HK-2 (cell line): ENCODE measurements around the gene SUOX.
A peak's percentile ranks its signal among the peaks of the same experiment; 100 is the strongest.
"Not testable (repeated sequence)": the region's sequence is repeated elsewhere in the genome, so short reads cannot be mapped to it uniquely, and the experiment has no call there.

Experiments used
- DNase-seq: peaks from one replicate; pipeline ENCODE4 v3.0.0-alpha.2; 2018; ENCODE audit not compliant: unreplicated experiment

The SUOX gene

DNA sequence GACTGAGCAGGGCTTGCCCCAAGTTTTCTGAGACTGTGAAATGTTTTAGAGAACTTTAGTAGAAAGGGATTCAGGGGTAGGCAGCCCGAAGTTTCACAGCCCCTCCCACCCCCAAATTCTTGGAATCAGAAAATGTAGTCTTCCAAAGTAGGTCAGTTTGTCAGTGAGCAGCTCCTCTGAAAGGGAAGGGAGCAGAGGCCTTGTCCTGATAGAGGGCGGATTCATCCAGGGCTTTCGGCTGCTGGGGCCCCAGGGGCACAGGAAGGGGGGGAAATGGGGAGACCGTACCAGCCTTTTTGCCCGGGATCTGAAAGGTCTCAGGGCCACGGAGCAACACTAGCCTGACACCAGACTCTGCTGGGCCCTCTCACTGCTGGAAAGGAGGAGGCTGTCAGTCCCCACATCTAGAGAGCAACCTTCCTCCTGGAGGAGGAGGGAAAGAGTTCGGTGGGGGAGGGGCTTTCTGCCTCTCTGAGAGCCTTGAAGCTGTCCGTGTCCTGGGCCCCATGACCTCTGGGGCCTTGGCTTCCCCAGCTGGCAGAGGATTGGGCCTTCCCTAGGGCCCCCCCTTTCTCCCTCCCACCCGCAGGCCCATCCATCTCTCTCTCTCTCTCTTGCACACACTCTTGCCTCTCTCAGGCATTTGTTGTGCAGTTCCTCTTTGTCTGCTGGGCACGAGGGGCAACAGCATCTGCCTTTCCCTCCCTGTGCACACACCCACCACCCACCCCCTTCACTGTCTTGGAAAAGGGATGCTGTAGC, 23.5 kb downstream of the SUOX start, which contains the start of gene IKZF4:
Gene IKZF4, plus strand, starts transcription at position 621 of the 762 bp plus-strand sequence. CDS start 451 bp downstream, outside the sequence.
- DNase-seq = no peak

DNA sequence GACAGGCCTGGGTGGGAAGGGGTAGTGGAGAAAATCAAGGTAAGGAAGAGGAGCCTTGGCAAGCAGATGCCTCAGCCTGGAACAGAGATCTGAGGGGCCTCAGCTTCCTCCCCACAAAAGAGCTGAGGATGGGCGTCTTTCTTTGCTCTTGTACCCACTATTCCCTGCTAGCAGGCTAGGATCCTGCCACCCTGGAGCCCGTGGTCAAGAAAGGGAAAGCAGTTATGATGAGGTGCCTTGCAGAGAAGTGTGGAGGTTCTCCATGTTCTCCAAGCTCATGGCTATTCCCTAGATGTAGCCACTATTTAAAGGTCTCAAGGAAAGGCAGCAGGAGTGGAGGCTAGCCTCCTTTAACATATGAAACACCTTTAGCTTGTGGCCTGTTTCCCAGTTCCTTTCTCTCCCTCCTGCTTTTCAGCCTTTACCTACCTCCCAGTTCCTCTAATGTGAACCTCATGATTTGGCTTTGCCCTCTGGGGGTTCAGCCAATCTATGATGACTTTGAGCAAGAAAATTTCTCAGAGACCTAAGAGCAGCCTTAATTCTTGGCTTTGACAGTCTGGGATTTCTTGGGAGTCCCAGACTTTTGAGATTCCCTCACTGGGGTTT, 24.9 kb downstream of the SUOX start:
- DNase-seq = no peak

DNA sequence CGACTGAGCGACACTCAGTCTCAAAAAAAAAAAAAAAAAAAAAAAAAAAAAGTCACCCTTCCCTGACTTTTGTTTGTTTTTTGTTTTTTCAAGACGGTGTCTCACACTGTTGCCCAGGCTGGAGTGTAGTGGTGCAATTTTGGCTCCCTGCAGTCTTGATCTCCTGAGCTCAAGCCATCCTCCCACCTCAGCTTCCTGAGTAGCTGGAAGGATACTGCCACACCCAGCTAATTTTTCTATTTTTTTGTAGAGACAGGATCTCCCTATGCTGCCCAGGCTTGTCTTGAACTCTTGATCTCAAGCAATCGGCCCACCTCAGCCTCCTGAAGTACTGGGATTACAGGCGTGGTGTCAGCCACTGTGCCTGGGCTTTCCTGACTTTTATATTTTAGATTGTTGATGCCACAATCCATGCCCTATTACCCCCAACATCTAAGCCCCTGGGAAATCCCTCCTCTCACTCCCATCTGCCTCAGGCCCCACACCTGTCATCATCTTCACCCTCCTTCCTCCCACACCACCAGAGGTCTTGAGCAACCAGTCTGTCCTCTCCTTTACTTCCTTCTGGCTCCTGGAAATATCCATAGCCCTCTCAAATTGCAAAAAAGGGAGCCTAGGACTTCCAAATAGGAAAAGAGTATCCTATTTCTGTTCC, 31.6 kb downstream of the SUOX start:
- no peak for DNase-seq

DNA sequence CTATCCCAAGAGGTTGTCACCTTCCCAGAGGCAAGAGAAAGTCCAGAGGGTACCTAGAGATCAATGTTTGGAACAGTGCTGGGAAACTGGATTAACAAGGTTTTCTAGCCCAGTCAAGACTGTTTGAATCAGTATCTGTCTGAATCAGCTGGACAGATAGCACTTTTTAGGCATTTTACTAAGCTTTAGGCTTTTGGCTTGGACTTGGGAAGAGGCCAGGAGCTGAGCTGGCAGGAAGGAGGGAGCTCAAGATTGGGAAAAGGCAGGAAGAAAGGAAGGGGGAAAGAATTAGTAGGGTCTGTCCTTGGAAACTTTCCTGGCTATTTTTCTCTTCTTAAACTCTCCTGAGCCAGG, 32.1 kb downstream of the SUOX start:
- DNase-seq = no peak

DNA sequence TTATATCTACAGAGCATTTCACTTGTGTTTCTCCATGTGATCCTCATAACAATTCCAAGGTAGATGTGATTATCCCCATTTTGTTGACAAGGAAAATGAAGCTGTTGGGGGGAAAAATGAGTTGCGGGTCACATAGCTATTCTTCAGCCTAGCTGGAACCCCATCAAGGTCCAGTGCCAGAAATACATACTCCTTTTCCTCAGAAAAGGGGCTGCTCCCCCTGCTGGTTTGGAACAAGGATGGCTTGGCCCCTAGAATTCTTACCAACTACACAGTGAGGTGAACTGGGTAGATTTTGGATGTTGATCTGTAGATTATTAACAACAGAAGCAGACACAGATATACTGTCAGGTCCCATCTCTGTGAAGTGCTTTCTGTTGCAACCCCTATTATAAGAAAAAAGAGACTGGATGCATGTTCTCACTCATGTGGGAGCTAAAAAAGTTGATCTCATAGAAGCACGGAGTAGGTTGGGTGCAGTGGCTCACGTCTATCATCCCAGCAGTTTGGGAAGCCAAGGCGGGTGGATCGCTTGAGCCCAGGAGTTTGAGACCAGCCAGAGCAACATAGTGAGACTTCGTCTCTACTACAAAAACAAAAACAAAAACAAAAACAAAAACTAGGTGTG, 32.7 kb downstream of the SUOX start:
- DNase-seq = peak; percentile 30

DNA sequence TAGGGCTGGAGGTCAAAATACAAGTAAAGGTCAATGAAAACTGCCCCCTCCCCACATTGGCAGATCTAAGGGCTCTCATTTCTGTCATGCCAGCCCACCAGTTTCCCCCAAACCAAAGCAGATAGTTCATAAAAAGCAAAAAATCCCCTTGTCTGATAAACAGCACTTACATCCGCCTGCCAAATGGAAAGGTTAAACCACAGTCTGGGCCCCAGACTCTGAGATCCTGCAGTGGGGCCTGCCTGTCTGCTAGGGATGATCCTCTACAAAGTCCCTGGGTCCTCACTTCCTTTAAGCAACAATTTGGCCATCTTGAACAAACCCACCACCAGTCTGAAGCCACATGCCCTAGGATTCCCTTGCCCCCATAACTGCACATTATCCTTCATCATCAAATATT, 34.9 kb downstream of the SUOX start:
- DNase-seq = no peak

DNA sequence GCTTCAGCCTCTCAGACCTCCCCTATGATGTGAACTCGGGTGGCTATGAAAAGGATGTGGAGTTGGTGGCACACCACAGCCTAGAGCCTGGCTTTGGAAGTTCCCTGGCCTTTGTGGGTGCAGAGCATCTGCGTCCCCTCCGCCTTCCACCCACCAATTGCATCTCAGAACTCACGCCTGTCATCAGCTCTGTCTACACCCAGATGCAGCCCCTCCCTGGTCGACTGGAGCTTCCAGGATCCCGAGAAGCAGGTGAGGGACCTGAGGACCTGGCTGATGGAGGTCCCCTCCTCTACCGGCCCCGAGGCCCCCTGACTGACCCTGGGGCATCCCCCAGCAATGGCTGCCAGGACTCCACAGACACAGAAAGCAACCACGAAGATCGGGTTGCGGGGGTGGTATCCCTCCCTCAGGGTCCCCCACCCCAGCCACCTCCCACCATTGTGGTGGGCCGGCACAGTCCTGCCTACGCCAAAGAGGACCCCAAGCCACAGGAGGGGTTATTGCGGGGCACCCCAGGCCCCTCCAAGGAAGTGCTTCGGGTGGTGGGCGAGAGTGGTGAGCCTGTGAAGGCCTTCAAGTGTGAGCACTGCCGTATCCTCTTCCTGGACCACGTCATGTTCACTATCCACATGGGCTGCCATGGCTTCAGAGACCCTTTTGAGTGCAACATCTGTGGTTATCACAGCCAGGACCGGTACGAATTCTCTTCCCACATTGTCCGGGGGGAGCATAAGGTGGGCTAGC, 37.7 kb downstream of the SUOX start:
- DNase-seq = no peak

DNA sequence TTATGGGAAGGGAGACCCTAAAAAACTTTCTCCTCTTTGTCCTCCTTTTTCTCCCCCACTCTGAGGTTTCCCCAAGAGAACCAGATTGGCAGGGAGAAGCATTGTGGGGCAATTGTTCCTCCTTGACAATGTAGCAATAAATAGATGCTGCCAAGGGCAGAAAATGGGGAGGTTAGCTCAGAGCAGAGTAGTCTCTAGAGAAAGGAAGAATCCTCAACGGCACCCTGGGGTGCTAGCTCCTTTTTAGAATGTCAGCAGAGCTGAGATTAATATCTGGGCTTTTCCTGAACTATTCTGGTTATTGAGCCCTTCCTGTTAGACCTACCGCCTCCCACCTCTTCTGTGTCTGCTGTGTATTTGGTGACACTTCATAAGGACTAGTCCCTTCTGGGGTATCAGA, 40.1 kb downstream of the SUOX start:
- DNase-seq = no peak

DNA sequence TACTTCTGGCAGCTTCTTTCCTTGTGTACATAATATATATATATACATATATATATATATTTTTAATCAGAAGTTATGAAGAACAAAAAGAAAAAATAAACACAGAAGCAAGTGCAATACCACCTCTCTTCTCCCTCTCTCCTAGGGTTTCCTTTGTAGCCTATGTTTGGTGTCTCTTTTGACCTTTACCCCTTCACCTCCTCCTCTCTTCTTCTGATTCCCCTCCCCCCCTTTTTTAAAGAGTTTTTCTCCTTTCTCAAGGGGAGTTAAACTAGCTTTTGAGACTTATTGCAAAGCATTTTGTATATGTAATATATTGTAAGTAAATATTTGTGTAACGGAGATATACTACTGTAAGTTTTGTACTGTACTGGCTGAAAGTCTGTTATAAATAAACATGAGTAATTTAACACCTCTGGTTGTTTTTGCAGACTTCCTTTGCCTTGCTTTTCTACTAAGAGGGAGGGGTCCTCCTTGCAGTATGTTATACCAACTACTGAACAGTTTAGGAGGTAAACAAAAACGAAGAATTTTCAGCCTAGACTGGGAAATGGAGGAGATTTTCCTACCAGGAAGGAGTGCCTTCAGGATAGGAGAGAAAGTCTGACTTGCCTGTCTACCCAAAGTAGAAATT, 41.1 kb downstream of the SUOX start:
- no peak for DNase-seq

DNA sequence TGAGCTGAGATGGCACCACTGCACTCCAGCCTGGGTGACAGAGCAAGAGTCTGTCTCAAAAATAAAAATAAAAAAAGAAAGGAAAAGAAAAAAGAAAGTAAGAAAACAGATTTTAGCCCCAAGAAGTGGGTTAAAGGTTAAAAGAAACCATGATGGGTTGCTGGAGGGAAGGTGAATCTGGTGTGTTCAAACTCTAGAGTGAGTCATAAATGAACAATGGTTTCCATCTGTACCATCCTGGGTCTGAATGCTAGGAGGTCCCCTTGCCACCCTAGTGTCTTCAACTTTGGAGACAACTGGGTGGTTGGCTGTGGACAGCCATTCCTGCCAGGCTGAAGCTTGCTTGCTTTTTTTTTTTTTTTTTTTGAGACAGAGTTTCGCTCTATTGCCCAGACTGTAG, 43.1 kb downstream of the SUOX start:
- DNase-seq = no peak

DNA sequence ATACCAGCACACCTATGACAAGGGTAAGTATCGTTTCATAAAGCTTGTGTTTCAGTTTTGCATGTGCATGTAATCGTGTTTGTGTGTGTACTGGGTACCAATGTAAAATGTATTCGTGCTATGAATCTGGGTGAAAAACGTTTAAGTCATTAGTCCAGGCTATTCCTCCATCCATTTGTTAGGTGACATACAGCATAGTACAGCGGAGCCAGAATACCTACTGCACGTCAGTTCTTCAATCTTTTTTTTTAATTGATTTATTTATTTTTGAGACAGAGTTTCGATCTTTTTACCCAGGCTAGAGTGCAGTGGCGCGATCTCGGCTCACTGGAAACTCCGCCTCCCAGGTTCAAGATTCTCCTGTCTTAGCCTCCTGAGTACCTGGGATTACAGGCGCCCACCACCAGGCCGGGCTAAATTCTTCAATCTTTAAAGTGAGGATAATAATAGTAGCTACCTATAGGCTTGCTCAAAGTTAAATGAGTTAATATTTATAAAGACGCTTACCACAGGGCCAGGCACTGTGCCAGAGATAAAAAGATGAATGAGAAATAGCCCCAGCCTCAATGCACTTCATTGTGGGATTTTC, 44.0 kb downstream of the SUOX start:
- DNase-seq = no peak

DNA sequence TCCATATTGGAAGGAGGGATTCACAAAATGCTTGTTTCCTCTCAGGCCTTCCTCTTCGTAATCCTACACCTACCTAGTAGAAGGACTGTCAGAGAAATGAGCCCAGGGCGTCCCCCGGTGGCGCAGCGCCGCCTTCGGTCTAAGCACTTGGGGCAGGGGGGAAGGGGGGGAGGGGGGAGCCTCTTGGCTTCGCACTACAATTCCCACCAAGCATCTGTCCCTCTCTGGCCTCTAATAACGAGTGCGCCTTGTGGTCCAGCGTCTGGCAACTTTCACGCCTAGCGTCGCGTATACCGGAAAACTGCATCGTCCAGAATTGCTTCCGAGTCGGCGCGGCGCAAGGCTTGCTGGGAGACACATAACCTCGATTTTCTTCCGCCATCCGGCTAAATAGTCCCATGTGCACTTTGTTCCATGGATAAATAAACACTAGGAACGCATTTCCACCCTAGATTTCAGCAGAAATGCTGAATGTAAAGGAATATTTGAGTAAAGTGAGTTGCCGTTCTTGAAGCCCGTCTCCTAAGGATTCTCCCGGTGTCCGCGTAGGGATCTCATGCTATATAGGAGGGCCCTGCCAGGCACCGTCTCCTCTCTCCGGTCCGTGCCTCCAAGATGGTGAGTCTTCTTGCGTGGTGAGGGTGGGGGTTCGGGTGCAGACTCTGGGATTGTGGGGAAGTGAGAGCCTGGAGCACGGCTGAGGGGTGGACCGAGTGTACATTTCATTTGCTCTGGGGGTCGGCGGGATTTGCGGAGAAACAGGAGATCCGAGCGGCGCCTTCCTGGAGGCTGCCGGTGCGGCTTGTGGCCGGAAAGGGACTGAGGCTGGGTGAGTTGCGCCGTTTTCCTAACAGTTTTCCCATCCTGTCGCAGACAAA, 44.7 kb downstream of the SUOX start, which contains the start of gene RPS26:
Gene RPS26, plus strand, starts transcription at position 367 of the 878 bp plus-strand sequence. Its CDS starts 249 bp downstream, at position 616.
- DNase-seq = peak; percentile 97

DNA sequence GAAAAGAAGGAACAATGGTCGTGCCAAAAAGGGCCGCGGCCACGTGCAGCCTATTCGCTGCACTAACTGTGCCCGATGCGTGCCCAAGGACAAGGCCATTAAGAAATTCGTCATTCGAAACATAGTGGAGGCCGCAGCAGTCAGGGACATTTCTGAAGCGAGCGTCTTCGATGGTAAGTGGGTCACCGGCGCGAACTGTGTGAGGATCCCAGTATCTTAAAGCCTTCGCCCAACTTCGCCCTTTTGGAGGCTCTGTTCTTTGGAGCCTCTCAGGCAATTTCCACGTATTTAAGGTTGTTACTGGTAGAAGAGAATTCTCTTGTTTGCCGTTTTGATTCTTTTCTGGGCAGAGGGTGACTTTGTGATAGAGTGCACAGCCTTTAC, 45.3 kb downstream of the SUOX start:
- DNase-seq = not testable (repeated sequence)

DNA sequence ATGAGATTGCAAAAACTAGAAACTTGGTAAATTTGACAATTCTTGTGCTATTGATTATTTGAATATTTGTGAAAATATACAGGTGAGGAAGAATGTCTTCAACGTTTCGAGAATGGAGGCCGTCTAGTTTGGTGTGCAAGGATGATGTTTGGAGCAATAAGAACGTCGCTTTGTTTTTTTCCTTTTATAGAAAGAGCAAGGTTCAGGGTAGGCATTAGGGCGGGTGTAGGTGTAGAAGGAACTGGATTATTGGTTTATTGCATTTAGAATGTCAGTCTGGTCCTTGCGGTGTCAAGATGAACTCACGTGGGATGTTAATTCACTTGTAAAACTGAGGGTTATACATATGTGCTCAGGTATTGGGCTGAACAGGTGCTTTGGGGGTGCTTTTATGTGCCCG, 45.8 kb downstream of the SUOX start:
- DNase-seq = no peak

DNA sequence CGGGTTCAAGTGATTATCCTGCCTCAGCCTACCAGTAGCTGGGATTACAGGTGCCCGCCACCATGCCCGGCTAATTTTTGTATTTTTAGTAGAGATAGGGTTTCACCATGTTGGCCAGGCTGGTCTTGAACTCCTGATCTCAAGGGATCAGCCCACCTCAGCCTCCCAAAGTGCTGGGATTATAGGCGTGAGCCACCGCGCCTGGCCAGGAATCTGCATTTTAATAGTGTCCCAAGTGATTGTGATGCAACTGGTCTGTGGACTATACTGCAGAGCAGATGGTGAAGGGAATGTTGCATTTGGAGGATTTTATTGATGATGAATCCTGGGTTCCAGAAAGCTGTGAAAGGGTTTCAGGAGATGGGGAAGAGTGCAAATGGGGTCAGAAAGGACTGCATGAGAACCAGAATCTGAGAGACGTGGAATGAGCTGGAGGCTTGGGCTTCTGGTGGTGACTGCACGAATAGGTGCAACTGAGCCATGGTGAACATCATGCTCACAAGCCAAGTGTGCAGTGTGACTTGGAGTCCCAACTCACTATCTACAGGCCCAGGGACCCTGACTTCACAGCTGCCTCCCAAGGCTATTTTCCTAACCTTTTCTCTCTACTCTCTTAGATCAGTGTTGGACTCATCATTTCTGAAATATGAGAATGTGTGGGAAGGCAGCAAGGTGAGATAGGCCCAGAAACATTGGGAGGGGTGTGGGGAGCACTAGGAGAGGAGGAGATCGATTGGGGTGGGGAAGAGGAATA, 49.1 kb downstream of the SUOX start:
- no peak for DNase-seq

DNA sequence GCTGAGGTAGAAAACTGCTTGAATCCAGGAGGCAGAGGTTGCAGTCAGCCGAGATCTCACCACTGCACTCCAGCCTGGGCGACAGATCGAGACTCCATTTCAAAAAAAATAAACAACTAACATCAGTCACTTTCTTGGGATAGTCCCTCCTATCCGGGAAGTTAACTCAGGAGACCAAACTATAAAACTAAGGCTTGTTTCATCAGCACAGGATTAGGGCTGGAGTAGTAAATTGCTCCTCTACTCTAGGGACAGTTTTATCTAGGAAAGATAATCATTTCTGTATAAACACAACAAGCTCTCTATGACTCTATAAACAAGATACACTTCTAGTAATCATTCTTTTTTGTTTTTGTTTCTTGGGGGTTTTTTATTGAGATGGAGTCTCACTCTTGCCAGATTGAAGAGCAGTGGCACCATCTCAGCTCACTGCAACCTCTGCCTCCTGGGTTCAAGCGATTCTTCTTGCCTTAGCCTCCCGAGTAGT, 56.4 kb downstream of the SUOX start:
- DNase-seq = no peak
